ENCODE data around the gene MAST4.

MAST4 gene

DNA sequence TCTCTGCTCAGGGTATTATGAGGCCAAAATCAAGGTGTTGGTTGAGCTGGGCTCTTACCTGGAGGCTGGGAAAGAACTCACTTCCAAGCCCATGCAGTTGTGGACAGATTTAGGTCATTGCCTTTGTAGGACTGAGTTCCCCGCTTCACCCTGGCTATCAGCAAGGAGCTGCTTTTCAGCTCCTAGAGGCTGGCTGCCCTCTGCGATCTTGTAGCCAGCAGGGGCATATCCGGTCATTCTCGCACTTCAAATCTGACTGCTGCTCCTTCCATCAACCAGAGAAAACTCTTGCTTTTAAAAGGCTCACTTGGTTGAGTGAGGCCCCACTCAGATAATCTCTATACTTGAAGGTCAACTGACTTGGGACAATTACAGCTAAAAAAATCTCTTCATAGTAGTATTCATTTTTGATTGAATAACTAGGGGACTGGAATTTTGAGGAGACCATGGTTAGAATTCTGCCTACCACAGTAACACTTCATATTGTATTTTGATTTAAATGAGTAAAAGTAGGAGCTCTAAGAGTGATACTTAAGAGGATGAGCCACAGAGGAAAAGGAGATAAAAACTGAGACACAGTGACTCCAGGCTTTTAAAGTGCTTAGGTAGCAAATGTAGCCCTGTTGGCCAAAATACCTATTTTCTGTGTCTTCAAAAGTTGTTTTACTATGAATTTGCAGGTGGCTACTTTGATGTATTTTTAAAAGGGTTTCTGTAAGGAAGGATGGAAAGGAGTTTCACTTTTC, 463.0 kb downstream of the MAST4 start:
- DNase-seq: no peak

DNA sequence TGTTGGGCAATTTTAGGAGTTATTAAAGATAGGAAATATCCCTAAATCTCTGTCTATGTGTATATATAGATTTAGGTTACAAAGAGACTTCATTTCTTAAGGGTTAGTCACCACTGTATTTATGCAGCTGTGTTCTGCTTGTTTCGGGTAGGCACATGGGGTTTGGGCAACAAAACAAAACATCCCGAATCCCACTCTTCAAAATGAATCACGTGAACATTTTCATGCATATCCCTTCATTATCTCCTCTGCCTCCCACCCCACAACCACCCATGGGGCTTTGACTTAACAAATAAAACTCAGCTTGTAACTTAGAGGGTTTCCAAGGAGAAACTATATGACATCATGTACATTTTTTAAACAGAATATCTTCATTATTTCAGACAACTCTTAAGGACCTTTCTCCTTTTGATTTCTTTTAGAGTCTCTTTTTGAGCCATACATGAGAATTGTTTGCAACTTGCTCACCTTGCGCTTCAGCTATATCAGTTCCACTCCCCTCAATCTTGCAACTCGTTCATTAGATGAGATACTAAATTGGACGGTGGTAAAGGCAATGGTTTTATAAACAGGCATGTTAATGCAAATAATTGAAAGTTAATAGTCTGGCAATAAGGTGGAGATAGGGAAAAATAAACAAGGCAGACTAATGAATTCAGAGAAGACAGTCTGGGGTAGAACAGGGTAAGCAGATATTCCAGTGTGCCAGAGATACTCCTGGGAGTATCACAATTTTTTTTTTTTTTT, 463.7 kb downstream of the MAST4 start:
- DNase-seq: peak; percentile 48

DNA sequence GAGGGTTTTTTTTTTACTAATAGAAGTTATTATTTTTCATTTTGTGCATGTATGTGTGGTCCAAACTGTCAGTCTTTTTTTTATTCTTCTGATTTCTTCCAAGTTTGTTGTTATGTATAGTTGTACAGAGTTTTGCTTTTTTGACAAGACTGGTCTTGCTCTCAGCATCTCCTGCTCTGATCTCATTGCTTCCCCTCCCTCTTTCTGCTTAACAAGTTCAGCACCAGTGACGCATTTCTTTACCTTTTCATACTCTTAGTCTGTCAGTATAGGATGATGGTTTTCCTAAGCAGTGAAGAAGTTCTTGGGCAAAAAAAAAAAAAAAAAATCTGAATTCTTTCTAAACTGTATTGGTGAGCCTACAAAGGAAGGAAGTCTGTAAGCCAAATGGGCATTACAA, 465.3 kb downstream of the MAST4 start:
- DNase-seq: no peak

DNA sequence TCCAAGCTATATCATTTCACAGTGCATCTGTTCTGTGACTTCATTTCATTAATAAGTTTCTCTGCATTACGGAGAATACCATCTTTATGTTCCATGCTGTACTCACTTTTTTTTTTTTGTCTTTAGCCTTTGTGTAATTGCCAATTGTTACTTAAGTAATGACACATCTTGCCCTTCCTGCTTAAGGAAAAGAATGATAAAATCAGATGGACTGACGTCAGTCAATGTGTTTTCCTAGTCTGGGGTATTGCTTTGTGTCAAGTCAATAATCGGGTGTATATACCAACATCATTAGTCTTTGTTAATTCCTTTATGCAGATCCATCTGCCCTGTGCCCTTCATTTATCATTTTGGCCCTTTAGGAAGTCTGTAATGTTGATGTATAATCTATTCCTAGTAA, 466.9 kb downstream of the MAST4 start:
- no peak for DNase-seq

DNA sequence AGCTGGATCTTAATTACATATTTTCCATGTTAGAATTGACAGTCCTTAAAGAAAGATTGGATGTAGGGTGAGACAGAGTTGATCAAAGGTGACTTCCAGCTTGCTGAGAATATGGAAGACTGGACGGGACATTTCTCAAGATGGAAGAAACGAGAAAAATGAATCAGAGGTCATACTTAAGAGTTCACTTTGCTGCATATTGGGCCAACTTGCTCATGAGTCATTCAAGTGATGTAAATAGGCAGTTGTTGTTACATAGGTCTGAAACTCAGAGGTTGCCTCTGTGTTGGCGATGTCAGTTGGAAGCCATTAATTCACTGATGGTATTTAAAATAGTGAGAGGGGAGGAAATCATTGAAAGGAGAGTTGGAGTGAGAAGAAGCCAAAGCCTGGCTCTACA, 467.6 kb downstream of the MAST4 start:
- no peak for DNase-seq

DNA sequence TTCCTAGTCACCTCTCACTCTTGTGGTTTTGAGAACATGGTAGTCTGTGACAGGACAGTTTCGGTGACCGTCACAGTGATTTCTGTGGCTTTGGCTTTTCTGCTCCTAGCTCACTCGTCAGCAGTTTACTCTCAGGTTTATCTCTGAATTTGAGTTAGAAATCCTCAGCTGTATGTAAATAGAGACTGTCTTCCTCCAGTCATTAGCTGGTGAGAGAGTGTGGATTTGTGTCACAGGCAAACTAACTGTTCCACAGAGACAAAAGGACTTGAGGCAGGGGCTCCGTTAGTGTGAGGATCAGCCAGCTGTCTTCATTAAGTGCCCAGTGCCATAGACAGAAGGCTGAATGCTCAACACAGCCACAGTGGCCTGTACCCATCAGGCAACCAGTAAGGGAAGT, 469.0 kb downstream of the MAST4 start:
- no peak for DNase-seq

DNA sequence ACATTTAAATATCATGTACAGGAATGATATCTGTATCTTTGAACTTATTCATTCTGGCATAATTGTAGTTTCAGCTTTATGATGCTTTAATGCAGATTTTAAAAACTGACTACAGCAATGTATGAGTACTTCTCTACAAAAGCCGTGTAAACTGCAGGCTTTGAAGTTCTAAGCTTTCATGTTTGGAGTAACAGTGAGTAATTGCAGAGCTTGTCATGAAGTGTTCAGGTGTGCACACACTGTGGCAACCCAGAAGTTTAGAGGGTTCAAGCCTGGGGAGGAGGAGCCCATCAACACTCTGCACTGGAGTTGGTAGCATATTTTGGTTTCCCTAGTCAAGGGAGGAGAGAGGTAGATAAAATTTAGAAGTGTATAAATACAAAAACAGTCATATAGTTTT, 469.5 kb downstream of the MAST4 start:
- DNase-seq: no peak

DNA sequence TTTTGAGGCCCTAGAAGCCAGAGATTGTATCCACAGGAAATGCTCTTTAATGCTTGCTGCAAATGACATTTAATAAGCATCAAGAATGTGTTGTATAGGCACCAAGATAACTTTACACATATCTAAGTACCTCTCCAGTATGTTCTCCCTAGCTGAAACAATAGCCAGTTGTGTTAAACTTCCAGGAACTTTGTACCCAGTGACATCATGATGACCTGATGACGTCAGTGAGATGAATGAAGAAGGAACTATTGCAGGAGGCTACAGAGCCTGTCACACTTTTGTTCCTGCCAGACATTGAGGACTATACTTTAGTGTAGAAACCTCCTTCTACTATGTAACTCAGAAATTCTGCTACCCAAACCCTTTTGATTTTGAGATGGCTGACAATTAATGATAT, 470.6 kb downstream of the MAST4 start:
- DNase-seq: no peak

DNA sequence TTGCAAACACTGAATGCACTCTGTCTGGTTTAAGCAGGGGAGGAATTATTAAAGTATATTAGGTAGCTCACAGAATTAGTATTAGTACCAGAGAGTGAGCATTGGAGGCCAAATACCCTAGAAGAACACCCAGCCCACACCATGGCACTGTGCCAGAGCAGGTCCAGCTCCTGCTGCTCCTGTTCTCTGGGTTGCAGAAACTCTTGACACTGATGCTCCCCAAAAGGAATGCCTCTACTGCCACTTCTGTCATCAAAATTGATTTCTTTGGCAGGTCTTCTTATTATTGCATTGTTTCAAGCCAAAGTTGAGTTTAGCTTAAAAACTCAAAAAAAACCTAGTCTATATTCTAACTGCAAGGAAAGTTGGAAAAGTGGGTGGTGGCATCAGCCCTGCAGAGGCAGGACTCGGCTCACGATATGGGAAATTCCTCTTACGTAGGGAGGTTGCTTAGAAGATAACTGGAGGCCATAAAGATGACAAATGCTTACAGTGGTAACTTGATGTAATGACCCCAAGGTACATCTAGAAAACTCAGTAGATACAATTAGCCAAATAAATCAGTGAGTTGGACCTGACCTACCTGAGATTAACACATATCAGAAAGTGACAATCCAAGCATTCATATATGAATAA, 477.0 kb downstream of the MAST4 start:
- DNase-seq: no peak

DNA sequence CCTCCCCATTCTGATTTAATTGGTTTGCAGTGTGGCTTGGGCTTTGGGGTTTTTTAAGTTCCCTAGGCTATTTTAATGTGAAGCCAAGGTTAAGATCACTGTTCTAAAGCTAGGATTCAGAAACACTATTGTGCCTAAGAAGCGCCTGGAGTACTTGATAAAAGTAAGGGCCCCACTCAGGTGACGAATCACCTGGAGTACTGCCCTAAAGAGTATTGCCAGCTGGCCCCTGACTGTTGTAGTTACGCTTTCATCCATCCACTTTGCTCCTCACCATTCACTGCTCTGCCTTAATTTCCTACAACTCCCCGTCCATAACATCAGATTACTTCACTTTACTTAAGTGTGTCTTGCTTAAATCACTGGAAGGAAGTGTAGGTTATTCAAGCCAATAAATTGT, 481.1 kb downstream of the MAST4 start:
- no peak for DNase-seq

DNA sequence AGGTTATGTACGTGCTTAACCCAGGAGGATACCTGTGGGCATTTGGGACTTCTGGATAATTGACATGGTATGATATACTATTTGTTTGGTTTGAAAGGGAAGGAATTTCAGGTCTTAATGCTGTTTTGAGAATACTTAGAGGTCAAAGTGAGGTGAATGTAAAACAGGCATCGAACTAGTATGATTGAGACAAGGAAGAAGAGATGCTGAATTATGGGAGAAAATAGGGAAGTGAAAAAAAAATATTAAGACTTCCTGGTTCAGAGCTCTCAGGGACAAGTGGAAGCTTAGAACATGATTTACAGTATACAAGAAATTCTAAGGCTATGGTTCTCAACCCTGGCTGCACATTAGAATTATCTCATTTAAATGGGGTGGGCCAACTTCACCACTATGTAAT, 485.1 kb downstream of the MAST4 start:
- DNase-seq: no peak

DNA sequence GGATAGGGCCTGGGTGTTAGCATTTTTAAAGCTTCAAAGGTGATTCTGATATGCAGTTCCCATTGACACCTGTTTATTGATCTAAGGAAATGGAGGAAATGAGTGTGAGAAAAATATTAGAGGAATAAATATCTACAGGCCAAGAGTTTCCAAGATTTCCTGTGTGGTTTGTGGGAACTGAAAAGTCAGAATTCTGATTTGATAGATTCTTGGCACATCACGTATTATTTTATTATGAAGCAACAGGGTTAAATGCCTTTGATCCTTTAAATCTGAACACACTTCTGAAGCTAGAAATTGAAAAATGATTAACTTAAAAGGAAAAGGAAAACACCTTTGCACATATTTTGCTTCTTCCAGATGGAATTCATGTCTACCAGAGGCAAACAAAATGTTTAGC, 486.7 kb downstream of the MAST4 start:
- DNase-seq: no peak

DNA sequence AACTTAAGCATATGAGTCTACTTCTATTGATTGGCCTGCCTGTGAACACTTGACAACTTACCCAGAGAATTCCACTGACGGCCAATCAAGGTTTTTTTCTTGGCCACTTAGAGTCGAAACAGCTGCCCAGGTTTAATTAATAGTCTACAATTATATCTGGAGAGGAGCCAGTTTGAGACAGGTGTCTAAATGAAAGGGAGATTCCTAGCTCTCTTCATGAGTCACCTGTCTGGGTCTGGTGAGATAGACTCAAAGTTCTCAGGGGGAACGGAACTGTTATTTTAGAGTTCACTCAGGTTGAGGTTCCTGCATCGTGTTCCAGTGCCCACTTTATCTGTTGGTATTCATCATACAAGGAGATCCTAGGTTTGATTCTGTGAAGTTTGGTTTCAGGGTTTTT, 489.4 kb downstream of the MAST4 start:
- no peak for DNase-seq

DNA sequence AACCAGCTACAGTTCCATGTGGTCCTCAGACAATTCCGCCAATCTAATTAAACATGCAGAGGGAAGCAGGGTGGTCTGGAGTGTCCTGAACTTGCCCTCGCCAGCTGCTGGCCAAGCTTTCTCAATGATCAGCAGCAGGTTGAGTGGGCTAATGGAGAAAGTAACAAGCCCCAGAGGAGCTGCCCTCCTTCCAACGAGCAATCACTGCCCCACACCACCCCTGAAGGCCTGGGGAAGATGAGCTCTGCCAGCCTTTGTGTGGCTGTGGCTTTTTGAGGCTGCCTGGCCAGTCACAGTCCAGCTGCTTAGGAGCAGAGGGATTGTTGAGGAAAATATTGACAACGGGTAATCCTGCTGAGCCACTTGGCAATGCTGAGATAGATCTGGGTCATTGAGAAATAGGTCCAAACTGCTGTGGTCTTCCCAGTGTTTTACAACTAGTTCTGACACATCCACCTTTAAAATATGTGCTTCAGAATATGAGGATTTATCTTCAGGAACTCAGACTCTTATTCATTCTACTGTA, 493.1 kb downstream of the MAST4 start:
- no peak for DNase-seq

DNA sequence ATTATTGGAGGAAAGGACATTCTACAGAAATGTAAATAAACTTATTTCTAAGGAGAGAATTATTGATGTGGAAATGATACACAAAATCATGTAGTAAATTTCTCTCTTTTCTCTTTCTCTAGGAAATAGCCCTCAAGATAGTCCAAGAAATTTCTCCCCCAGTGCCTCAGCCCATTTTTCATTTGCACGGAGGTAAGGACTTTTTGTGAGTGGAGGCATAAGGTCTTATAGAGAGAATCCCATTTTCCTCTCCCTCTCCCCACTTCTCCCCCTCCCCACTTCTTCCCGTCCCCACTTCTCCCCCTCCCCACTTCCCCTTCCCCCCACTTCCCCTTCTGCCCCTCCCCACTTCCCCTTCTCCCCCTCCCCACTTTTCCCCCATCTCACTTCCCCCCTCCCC, 493.8 kb downstream of the MAST4 start:
- no peak for DNase-seq

DNA sequence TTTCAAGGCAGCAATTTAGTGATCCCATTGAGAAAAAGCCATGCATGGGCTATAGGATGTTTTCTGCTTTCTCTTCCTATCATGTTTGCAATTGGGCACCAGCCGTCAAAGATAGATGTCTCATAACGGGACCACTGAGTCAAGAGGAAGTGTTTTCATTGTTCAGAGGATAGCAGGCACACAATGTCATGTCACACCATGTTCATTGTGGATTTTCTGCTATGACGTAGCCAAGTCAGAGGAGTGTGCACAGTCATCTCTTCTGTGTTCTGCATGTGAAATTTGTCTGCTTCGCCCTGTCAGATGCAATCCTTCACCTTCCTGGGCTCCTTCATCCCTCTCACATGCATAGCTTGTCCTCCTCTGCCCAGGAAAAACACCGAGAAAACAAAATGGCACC, 494.4 kb downstream of the MAST4 start:
- no peak for DNase-seq

DNA sequence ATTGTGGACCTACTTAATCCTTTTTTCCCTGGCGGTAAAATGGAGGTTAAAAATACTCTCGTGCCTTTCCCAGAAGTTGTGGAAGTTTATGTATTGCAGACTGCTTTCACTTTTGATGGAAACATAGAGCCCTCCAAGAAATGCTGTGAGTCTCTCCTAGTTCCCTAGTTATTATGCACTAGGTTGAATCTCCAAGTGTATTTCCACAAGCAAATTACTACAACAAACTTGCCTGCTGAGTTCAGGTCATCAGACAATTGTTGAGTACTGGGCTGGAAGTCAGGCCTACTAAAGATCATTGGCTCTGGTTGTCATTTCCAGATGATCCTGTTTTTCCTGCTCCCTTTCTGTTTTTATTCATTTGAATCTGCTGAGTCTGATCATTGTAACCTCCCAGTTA, 496.3 kb downstream of the MAST4 start:
- DNase-seq: no peak

DNA sequence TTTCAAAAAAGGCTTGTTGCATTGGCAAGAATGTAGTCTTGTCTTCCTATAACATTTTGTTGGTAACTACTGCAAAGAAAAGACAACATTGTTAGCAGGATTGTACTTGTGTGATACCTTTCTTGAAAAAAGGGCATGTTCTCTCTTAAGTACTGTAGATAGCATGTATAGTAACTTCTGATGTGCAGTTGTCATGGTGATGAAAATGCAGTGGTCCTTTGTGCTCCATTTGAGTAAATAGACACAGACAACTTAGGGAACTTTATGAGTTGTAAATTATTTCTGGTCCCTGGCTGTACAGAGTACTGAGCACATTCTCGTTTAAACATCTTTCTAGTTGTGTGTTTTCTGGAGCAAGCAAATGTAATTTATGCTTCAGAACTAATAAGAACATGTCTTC, 497.1 kb downstream of the MAST4 start:
- no peak for DNase-seq

DNA sequence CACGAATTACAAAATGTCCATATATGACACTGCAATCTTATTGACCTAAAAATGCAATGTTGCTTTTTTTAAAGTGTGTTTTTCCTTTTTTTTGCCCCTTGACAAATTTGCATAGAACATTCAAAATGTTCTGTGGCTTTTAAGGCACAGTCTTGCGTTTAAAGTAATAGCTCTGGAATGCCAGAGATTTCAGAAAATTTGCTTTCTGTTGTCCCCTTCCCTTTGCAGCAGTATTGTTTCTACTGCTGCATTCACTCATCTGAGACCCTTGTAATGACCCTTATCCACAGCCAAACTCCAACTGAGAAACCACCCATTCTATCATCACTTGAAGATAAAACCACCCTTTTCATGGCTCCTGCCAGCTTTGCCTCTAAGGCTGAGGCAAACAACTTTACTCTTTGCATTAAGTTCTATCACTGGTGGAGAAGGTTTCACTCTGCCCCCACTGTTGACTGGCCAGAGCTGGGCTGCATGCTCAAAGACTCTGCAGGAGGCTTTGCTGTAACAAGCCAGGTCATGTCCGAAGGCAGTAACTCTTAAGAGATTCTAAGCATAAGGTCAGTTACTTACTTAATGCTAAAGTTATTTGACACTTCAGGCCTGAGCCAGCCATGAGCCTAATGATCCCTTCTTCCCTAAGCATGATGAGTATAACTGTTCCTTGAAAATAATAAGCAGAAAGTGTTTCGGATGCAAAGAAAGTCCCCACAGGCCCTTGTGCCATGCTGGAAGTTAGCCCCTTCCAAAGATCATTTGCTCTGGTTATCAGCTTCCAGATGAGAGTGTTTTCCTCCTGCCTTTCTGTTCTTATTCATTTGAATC, 498.5 kb downstream of the MAST4 start:
- DNase-seq: peak; percentile 31

DNA sequence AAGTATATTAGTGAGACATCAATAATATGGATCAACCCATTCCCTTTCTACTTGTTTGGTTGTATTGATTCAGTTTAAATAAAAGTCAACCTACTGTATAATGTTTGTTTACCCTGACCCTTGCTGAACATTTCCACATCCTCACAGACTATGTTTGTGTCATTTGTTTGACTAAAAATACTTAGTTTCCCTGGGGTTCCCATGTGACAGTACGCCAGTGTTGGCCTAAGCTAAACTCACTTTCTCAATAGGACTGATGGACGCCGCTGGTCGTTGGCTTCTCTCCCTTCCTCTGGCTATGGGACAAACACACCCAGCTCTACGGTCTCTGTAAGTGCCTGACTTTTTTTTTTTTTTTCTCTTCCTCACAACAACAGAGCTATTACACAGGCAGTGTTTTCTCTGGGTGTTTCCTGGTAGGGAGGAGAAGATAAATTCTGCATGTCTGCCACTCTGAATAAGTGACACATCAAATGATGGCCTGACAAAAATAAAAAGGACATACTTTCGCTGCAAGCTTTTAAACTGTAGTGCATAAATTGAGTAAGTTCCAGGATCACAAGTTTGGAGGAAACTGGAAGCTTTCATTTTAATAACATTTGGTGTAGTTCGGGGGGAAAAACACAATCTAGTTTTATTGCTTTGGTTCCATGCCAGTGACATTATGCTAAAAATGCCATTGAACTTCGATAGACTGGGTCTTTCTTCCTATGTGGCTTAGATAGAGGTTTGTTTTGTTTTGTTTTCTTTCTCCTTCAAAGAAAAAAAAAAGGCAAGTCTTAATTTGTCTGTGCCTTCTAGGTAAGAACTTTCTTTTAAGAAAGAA, 499.4 kb downstream of the MAST4 start:
- peak; percentile 69 for DNase-seq

DNA sequence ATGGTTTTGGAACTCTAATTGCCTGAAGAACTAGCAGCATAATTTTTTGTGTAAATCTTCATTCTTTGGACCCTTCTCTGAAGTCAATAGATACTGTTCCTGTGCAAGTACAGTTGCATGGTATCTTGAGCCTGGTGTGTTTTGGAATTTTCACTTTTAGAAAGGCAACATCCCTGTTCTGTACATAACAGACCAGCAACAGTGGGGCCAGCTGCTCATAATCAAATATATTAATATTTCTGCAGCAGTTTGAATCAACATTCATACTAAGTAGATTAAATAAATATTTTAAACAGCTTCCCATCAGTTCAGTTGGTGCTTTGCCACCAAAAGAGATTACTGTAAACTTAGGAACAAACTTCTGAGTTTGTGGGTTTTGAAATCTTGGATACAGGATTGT, 502.5 kb downstream of the MAST4 start:
- DNase-seq: no peak

DNA sequence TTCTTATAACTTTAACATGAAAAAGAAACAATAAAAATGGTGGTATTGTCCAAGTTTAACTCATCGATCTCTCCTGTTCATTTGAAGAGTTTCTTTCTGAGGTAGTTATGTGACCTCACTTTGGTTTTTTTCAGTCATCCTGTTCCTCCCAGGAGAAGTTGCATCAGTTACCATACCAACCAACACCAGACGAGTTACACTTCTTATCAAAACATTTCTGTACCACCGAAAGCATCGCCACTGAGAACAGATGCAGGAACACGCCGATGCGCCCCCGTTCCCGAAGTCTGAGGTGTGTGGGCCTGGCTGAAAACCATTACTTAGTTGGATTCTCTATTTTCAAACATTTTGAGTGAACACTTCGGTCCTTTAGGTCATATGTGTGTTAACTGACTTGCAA, 504.1 kb downstream of the MAST4 start:
- no peak for DNase-seq
